Activated gamma-delta T cell (primary cell): Measurements from ENCODE around the gene GNAZ.

Source experiments
- DNase-seq: peaks from one replicate; lab custom pipeline; 2025; lab: John Stamatoyannopoulos, UW

The GNAZ gene

DNA sequence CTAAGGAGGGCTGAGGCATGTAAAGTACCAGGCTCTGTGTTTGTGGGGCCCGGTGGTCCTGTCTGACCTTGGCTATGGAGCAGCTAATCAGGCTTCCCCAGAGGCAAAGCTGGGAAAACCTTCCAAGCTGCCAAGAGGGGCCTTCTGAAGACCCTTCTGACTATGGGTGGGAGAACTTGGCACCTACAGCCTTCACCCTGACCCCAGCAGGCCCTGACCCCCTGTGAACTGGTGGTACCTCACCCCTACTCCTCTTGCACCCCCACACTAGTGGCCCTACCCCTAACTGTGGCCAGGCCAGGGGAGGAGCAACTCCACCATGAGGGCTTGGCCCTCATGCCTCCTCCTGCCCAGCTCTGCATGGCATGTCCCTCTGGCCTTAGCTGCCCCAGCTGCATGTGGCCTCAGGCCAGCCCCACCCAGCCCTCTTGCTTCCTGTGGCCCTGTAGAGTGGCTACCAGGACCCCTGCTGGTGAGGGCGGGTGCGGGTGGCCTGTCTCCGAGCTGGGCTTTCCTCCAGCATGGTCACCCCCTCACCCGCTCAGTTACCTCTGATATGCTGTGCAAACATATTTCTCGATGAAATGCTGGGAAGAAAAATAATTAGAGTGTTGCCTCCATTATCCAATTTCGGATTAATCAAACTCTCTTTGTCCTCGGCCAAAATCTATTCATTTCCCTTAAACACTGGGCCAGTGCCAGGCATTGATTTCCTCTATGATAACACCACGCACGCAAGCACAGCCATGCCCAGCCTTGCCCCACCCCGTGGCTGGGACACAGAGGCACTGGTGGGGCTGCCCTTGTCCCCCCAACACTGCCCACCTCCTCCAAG, 7.5 kb downstream of the GNAZ start:
- no peak for DNase-seq

DNA sequence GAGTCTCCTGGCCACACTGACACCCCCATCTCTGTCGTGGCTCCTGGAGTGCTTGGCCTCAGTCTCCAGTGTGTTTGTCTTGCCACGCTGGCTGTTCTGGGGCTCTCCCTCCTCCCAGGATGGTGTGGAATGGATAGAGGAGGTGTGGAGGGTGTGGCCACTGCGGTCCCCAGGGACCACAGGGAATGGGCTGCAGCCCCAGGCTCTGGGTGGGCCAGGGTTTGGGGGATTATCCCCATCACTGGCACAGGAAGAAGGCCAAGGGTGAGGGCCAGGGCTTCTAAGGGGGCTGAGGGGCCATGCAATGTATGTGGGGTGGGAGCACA, 8.1 kb downstream of the GNAZ start:
- DNase-seq, result no peak

DNA sequence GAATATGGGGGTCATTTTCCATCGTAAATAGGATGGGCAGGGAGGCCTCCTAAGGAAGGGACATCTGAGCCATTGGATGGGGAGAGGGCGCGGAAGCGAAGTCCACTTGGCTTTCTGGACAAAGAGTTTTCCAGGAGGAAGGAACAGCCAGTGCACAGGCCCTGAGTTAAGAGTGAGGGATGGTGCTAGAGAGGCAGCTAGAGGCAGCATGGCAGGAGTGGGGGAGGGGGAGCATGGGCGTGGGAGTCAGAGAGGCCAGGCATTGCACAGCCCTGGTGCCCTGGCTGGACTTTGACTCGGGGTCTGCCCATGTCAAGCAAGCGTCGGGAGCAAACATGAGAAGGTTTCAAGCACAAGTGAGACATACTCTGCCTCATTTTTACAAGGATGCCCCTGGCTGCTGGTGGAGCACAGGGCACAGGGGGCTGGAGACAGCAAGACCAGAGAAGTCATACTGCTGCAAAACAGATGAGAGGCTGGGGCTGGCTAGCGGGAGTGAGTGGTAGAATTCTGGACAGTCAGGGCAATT, 9.0 kb downstream of the GNAZ start:
- DNase-seq, result no peak

DNA sequence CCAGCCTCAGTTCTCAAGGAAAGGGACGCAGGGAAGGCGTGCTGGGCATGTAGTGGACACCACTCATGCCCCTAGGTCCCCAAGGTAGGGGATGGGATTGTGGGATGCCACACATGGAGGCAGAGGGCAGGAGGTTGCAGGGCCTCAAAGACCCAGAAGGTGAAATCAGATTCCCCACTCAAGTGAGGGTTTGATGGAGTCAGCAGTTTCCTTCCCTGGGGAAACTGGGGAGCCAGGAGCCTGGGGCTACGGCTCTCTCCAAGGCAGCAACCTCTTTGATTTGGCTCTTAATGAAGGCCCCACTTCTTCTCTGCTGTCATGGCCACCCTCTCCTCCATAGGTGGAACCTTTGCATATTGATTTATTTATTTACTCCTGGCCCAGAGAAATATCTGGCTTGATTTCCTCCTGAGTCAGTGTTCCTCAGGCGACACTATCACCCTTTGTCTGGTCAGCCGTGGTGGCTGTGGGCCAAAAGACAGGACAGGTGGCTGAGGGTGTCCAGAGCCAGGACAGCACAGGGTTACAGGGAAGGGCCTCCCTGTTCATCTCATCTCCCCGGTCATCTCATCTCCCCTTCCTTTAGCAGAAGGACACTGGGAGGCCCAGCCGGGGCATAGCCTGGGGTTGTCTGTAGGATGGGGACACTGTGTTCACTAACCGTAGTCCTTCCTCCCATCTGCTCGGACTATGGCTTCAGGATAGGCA, 9.6 kb downstream of the GNAZ start:
- no peak for DNase-seq

DNA sequence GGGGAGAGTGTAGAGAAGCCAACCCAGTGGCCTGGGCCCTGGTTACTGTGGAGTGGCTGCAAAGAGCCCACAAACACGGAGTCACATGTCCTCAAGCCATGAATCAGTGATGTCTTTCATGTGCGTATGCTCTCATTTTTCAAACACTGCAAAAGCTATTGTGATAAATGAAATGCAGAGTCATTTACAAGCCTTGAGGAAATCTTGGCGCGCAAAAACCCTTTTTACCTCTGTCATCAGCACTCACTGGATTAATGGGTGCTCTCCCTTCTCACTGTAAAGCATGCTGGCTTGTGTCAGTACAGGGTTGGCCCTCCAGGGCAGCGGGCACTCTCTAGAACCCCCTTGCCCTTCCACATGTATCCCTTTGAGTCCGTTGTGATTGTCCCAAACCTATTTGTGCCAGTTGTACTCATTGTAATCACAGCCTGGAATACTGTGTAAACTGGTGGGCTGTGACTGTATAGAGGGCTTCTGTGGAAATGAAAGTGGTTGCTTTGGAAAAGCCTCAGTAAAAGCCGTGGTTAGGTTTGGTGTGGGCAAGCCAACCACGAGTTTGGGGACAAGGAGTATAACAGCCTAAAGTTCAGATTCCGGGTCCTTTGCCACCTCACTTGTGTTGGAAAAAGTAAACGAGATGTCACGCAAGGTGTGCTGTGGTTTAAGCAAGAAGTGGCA, 10.4 kb downstream of the GNAZ start:
- DNase-seq, result no peak

DNA sequence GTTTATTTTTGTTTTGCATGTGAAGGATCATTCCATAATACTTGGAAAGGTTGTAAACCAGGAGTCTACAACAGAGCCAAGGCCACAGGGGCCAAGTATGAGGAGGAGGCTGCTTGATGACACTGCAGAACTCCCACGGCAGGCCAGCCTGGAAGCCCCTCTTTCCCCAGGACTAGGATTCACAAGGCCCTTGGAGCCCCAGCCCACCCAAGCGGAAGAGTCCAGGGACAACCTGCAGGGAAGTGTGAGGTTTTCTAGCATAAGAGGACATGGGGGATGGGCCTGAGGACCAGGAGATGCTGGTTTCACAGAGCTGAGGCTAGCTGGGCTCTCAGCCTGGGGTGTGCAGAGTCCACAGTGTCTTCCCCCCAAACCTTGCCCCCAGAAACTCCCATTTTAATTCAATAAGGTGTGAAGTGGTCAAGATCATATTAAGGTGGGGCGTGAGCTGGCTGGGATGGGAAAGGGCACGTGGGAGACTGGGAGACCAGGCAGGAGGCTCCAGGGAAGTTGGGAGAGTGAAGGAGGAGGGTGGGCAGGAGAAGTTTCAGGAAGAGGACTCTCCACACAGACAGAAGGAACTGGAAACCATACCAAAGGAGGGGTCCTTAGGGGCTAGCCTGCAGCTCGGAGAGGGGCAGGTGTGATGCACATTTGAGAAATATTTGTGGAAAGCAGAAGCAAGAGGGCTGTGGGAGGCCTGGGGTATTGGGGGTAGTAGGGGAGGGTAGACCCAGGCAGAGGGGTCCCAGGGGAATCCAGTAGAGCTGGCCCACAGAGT, 12.4 kb downstream of the GNAZ start:
- DNase-seq, result no peak

DNA sequence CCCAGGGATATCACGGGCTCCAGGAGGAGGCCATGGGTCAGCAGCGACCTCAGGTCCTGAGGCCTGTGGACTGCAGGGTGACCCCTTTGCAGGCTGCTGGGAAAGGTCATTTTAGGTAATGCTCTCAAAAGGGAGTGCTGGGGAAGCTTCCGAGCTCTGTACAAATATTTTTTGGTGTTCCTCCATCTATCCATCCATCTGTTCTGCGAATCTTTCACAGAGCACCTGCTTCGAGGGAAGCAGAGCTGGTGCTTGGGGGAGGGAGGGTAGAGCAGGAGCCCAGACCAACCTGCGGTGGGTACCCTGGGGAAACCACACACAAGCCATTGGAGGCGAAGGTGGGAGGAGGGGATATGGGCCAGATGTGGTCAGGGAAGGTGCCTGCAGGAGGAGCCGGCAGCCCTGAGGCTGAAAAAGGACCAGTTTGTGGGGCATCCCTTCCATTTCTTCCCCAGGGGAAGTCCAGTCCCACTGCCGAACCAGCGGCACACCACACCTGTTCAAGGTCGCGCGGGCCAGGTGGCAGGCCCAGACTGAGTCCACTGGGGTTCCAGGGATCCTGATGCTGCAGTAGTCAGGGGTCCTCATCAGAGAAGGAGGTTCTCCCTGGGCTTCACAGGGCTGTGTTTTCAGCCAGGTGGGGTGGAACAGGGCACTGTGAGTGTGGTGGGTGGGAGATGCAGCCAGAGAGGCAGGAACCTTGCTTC, 13.1 kb downstream of the GNAZ start:
- no peak for DNase-seq

DNA sequence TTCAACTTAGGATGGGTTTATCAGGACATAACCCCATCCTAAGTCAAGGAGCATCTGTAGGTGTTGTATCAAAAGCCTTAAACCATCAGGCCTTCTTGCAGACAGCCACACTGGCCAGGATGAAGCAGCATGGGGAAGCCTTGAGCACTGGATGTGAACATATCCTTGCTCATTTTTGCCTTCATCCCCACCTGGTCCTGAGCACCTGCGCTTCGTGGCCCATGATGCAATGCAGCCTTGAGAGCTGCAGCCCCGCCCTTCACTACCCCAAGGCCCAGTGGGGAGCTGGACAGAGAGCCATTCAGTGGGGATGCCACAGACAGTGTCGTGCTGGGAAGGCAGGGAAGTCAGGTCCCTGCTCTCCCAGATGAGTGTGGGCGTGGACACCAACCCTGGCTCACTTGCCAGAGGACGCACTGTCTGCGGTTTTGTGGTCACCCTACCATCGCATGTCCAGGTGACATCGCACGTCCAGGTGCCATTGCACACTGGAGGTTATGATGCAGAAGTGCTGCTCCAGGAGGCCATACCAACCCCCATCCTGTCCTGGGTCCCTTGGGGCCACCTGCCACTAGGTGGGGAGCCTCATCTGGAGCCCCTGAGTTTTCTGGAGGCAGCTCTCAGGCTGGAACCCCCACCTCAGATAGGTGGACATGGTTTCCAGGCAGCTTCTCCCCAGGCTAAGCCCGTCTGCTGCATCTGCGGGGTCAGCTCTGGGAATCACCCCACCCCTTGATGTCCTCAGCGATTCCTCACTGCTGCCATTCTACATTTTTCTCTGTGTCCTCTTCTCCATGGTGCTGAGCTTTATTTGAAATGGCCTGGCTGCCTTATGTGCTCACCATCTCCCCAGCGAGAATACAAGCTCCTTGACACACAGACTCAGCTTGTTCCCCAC, 14.4 kb downstream of the GNAZ start:
- DNase-seq, result no peak

DNA sequence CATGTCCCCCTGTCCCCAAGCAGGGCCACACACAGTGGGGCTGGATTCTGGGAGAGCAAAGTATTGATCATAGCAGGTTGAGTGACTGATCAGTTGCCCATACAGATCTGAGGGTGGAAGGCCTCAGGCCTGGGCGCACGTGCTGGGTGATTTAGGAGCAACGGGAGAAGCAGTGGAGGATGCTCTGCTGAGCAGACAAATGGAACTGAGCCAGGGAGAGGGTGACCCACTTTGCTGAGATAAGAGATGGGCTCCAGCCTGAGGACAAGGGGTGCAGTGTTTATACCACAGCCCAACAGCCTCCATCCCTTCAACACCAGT, 15.0 kb downstream of the GNAZ start:
- DNase-seq, result no peak

DNA sequence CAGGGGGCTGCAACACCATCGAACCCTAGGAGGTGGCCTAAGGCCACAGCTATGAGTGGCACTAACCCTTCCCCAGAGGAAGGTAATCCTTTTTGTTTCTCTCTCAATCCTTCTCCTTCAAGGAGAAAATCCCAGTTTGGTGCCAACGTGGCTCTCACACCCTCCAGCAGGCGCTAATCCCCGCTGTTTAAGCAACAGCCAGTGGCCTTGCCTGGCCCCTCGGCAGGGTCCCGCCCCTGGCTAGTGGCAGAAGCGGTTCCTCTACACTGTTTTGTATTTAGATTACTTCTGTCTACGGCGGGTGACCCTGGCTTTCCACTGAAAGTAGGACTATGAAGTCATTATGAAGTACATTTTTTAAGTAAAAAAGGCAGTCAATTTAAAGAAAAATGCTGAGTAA, 15.5 kb downstream of the GNAZ start:
- DNase-seq, result no peak

DNA sequence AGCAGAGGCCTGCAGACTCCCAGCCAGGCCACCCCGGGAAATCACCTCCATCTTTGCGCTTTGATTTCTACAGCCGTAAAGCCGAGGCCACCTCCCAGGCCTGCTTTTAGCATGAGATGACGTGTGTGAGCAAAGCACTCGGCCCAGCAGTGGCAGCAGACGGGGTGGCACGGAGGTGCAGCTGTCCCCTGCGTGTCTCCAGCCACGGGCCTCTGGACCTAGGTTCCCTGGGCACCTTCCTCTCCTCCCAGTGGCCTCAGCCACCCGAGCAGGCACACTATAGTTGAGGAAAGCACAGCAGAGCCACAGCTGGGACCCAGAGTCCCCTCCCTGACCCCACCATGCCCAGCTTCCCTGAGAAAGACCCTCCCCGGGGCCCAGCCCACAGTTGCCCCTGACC, 15.9 kb downstream of the GNAZ start:
- DNase-seq, result no peak

DNA sequence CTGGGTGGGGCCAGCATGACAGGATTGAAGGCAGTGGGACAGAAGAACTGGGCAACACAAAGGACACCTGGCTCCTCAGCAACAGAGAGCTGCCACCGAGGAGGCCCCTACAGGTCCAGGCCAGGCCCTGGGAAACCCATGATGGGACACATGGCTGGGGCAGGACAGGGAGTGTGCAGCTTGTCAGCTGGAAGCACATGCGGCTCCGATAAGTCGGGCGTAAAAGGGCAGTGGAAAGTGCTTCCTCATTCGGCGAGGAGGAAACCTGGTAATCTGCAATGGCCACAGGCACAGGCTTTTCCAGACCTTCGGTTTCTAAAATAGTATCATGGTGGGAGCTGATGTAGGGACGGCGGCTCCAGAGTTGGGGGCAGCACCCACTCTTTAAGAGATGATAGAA, 16.5 kb downstream of the GNAZ start:
- no peak for DNase-seq

DNA sequence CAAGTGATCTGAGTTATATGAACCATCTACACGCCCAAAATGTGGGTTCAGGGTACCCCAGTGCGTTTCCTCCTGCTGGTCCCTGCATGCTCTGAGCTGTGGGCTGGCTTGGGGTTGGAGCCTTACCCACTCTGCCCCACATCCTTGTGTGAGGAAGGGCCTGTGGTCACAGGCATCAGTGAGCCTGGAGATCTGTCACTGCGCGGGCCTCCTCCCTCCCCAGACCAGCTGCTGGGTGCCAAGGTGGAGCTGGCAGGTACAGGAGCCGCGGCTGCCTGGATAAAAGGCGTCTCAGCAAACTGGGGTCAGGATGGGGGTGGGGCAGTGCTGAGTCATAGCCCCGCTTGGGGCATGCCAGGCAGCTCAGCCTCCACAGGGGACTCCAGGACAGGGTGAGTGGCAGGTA, 17.9 kb downstream of the GNAZ start:
- DNase-seq, result no peak

DNA sequence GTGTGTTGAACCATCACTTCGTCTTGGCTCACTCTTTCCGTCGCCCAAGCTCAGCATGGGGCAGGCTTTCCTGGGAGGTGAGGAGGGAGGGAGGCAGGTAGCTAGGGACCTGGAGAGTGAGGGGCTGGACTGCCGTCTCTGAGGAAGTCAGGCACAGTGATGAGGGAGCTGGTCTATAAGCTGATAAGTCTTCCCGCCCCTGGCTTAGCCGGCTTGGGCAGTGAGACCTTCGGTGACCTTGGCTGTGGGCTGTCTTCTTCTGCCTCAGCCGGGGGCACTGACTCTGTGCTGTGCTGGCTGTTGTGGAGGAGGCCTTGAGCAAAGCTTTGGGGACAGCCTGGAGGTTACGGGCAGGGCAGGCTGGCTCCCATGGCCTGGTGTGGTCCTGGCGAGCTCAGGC, 18.7 kb downstream of the GNAZ start:
- no peak for DNase-seq

DNA sequence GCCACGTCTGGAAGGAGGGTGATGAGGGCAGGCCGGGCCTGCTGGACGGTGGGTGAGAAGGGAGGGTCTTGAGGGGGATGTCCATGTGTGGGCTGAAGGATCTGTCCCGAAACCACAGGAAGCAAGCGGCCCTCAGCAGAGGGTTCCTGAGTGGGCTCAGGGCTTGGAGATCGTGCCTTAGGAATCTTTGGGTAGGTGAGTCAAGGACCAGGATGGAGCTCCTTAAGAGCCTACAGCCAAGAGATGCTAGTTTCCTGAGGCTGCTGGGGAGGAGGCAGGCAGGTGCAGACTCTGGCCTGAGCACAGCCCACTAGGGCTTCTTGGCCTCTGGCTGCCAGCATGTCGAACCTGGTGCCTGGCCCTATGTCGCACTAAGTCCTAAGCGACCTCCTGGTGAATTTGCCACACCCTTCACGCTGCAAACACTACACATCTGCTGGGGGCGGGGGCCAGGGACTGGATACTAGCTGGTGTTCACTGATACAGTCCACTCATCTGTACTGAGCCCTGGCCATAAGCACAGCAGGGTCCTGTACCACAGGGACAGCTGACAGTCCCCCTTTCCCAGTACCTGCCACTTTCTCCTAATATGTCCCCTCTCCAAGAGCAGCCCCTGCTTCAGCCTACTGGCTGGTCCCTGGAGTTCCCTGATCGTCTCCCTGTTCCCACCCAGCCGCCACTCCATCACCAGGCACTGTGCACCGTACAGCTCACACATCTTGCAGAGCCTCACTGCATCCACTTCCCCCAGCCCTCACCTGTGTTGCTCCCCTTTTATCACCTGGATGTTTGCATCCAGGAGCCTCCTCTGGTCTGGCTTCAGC, 19.5 kb downstream of the GNAZ start:
- DNase-seq, result no peak

DNA sequence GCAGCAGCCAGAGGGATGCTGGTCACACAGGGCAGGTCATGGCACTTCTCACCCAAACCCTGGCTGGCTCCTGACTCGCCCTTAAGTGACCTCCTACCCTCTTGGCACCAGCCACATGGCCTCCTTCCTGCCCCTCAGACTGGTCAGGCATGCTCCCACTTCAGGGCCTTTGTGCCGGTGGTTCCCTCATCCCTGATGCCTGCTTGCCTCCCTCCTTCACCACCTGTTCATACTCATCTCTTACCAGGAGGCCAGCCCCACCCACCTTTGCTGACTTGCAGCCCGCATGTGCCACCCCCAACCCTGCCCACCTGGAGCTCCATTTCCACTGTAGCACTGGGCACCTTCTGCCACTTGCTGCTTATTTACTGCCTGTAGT, 20.1 kb downstream of the GNAZ start:
- no peak for DNase-seq

DNA sequence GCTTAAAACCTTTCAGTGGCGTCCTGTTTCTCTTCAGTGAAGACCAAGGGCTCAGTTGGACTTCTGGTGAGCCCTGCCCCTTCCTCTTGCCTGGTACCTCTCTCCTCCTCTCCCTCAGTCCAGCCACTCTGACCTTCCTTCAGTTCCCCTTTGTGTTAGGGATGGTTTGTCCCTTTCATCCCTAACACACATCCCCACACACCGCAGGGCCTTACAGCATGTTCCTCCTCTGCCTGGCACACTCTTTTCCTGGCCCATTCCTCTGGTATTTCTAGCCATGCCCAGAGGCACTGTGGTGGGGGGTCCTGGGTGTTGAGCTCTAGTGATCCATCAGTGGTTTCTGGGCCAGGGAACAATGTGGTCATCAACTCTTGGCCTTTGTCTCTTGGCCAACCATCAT, 21.4 kb downstream of the GNAZ start:
- no peak for DNase-seq

DNA sequence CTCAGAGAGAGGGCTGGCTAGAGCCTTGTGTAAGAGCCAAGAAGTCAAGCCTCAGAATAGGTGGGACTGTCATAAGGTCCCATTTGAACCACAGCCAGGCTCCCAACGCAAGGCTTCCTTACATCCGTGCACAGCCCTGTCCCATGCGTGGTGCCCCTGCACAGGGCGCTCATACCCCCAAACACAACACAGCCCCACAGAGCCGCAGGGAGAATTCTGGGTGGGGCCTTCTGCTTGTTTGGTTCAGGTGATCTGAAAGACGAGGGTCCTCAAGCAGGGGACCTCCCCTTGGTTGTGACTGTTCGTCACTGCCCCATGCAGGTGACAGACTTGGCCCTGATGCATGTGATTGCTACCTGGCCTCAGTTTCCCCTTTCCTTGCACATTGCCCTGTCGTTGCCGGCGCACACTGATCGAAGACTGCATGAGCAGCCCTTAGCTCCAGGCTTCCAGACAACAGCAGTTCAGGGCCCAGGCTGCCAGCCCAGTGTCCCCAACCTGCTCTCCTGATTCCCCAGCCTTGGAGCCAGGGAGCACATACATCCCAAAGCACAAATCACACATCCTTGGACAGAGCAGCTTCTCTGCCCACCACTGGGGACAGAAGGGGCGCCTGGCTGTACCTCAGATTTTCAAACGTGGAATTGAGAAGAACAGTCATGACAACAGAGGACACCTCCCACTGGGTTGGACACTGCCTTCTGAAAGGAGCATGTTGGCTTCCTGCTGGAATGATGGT, 22.1 kb downstream of the GNAZ start:
- DNase-seq, result no peak
